Adrenal gland (tissue), 5 donors: ENCODE data around the gene ZGLP1.

Source experiments
- POLR2A ChIP-seq, 2 donors: fragments of 450-650 bp; IDR thresholded peaks; one replicate each; pipeline ENCODE4 v1.6.1; 2017; ENCODE audit warnings: antibody characterized with exemption in 2 of 2, mild to moderate bottlenecking in 2 of 2, moderate library complexity in 1 of 2
- TF ChIP-seq, protein P1 (sequence below), 6 experiments: fragments of 450-650 bp in 4 of 6; fragments of 200-600 bp in 2 of 6; sonication (generic) in 1 of 6; IDR thresholded peaks; 1 replicate in 5 of 6; 2 replicates in 1 of 6; pipeline versions ENCODE4 v1.5.1 to v1.8.0; 2016 to 2021; ENCODE audit warnings: antibody characterized with exemption in 6 of 6, mild to moderate bottlenecking in 2 of 6, moderate library complexity in 1 of 6
- donor health status: DM: no; HTN: no; CAD: no.

GRCh38 chr19:10334588-10335351, 25.2 kb upstream of the ZGLP1 start:
- TF ChIP-seq, protein P1, sequence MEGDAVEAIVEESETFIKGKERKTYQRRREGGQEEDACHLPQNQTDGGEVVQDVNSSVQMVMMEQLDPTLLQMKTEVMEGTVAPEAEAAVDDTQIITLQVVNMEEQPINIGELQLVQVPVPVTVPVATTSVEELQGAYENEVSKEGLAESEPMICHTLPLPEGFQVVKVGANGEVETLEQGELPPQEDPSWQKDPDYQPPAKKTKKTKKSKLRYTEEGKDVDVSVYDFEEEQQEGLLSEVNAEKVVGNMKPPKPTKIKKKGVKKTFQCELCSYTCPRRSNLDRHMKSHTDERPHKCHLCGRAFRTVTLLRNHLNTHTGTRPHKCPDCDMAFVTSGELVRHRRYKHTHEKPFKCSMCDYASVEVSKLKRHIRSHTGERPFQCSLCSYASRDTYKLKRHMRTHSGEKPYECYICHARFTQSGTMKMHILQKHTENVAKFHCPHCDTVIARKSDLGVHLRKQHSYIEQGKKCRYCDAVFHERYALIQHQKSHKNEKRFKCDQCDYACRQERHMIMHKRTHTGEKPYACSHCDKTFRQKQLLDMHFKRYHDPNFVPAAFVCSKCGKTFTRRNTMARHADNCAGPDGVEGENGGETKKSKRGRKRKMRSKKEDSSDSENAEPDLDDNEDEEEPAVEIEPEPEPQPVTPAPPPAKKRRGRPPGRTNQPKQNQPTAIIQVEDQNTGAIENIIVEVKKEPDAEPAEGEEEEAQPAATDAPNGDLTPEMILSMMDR (IDR thresholded peaks at IDR 0.05): peak in 1 of 6 experiments; percentile 11
- TF ChIP-seq POLR2A (IDR thresholded peaks at IDR 0.05): peak in 1 of 2 donors; percentile 85
